Hepatocyte (in vitro differentiated cells): ENCODE measurements around the gene SRRM2.

Experiments
- EZH2 ChIP-seq: fragments of 200-600 bp; sonication (generic); IDR thresholded peaks from 2 replicates; pipeline ENCODE4 v1.6.1; 2016; ENCODE audit warnings: antibody characterized with exemption, mild to moderate bottlenecking, borderline replicate concordance
- EZH2phosphoT487 ChIP-seq: fragments of 200-600 bp; sonication (generic); IDR thresholded peaks from one replicate; pipeline ENCODE4 v1.6.1; 2018; ENCODE audit warnings: antibody characterized with exemption, mild to moderate bottlenecking, low read depth, moderate library complexity; ENCODE audit not compliant: unreplicated experiment, severe bottlenecking
- TF ChIP-seq, protein P1 (sequence below): fragments of 200-600 bp; sonication (generic); IDR thresholded peaks from 2 replicates; pipeline ENCODE4 v1.5.1; 2016; ENCODE audit warnings: antibody characterized with exemption, mild to moderate bottlenecking; ENCODE audit not compliant: poor library complexity

DNA sequence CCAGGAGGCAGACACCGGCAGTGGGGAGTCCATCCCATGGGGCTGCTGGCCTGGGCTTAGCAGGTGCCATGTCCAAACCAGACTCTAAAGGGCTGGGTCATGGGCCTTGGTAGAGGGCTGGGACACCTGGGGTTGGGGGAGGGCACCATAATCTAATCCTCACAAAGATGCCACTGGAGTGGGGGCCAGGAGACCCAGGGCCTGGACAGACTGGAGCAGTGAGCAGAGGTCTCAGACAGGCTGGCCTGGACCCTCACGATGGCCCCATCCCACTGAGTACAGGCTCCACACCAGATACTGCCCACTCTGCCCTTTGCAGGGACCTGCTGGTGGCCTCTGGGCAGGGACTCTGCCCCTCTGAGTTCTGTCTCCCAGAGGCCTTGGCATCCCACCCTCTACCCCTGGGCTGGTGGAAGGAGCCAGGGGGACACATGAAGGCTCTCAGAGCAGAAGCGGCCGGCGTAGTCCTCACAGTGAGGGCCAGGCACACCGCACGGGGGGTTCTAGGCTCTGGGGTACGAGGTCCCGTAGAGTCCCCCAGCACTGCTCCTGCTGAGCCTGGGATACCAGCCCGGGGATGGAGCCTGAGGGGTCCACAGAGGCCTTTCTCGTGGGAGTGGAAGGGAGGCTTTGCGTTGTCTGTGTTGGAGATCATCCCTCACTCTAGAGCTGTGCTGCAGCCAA, 10.0 kb upstream of the SRRM2 start:
- TF ChIP-seq, protein P1, sequence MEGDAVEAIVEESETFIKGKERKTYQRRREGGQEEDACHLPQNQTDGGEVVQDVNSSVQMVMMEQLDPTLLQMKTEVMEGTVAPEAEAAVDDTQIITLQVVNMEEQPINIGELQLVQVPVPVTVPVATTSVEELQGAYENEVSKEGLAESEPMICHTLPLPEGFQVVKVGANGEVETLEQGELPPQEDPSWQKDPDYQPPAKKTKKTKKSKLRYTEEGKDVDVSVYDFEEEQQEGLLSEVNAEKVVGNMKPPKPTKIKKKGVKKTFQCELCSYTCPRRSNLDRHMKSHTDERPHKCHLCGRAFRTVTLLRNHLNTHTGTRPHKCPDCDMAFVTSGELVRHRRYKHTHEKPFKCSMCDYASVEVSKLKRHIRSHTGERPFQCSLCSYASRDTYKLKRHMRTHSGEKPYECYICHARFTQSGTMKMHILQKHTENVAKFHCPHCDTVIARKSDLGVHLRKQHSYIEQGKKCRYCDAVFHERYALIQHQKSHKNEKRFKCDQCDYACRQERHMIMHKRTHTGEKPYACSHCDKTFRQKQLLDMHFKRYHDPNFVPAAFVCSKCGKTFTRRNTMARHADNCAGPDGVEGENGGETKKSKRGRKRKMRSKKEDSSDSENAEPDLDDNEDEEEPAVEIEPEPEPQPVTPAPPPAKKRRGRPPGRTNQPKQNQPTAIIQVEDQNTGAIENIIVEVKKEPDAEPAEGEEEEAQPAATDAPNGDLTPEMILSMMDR: no peak
- TF ChIP-seq EZH2phosphoT487 (no peak), EZH2 (no peak)
